GM12891 (cell line): ENCODE data around the gene SCAMP2.

Source experiments
- PAX5 ChIP-seq: IDR thresholded peaks from 2 replicates; pipeline ENCODE4 v1.6.1; 2011; ENCODE audit warnings: low read length, moderate library complexity, mild to moderate bottlenecking; ENCODE audit not compliant: insufficient read depth, severe bottlenecking
- POLR2A ChIP-seq: IDR thresholded peaks from 2 replicates; pipeline ENCODE4 v1.6.1; 2011; ENCODE audit warnings: low read depth, low read length, control low read depth
- POLR2AphosphoS5 ChIP-seq: IDR thresholded peaks from 2 replicates; pipeline ENCODE4 v1.6.1; 2011; ENCODE audit warnings: low read depth, low read length, control low read depth
- POU2F2 ChIP-seq: IDR thresholded peaks from 2 replicates; pipeline ENCODE4 v1.6.1; 2011; ENCODE audit warnings: low read depth, mild to moderate bottlenecking, control low read depth, low read length, moderate library complexity
- SPI1 ChIP-seq: IDR thresholded peaks from 2 replicates; pipeline ENCODE4 v1.6.1; 2011; ENCODE audit warnings: low read depth, low read length, control low read depth
- TAF1 ChIP-seq: IDR thresholded peaks from 2 replicates; pipeline ENCODE4 v1.6.1; 2011; ENCODE audit warnings: low read depth, low read length, control low read depth

DNA sequence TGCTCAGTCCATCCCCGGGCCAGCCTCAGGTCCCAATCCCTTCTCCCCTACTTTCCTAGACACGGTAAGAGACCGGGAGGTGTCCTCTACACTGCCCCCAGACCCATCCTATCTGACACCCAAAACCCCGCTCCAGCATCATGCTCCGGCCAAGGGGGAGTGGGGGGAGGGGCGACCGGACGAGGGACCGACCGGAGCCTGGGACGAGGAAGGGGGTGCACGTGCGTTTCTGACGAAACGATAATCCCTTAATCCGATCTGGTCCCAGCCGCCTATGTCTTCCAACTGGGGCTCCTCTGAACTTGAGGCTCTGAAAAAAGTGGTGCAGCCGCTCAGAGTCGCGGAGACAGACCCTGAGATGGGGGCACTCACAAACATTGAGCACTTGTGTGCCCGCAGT, 46.2 kb downstream of the SCAMP2 start:
- TF ChIP-seq POLR2A (no peak), POLR2AphosphoS5 (no peak), PAX5 (no peak), TAF1 (no peak), SPI1 (no peak), POU2F2 (no peak)
